Stimulated activated CD8-positive, alpha-beta memory T cell treated with anti-CD3 and anti-CD28 coated beads, Interleukin-7, amount 100 ng/mL, for 1 hour (primary cell): ENCODE results near the gene CACNB4.
"Not testable (repeated sequence)": the region's sequence is repeated elsewhere in the genome, so short reads cannot be mapped to it uniquely, and the experiment has no call there.

ENCODE experiments used
- DNase-seq, 2 donors: peaks; one replicate each; pipeline ENCODE4 v3.0.0-alpha.2; 2020; ENCODE audit warnings: low read depth in 2 of 2

The CACNB4 gene

GRCh38 chr2:152098496-152099366, at the start of gene CACNB4:
Gene CACNB4 (minus strand): TSS chr2:152099044.
- no peak for DNase-seq

GRCh38 chr2:152134488-152135280, 35.8 kb upstream of the CACNB4 start:
- no peak for DNase-seq

GRCh38 chr2:152132306-152132705, 33.5 kb upstream of the CACNB4 start:
- DNase-seq = no peak

GRCh38 chr2:152127628-152128027, 28.8 kb upstream of the CACNB4 start:
- no peak for DNase-seq

- DNase-seq = no peak
These were observed 27.8 kb upstream of the CACNB4 start for GRCh38 chr2:152126664-152127063.

GRCh38 chr2:152122161-152122560, 23.3 kb upstream of the CACNB4 start:
- DNase-seq = no peak

GRCh38 chr2:152120430-152120829, 21.6 kb upstream of the CACNB4 start:
- DNase-seq = no peak

- no peak for DNase-seq
These were observed 17.1 kb upstream of the CACNB4 start for GRCh38 chr2:152115952-152116351.

GRCh38 chr2:152114366-152114765, 15.5 kb upstream of the CACNB4 start:
- no peak for DNase-seq

GRCh38 chr2:152107140-152107539, 8.3 kb upstream of the CACNB4 start:
- not testable (repeated sequence) for DNase-seq

GRCh38 chr2:152106464-152106863, 7.6 kb upstream of the CACNB4 start:
- no peak for DNase-seq

GRCh38 chr2:152103271-152103670, 4.4 kb upstream of the CACNB4 start:
- no peak for DNase-seq

GRCh38 chr2:152100961-152101360, 2.1 kb upstream of the CACNB4 start:
- no peak for DNase-seq

- no peak for DNase-seq
These were observed 665 bp upstream of the CACNB4 start for GRCh38 chr2:152099367-152100050.

- no peak for DNase-seq
These were observed 896 bp downstream of the CACNB4 start for GRCh38 chr2:152097801-152098495.

GRCh38 chr2:152097290-152097800, 1.5 kb downstream of the CACNB4 start:
- DNase-seq = no peak

GRCh38 chr2:152095146-152095545, 3.7 kb downstream of the CACNB4 start:
- no peak for DNase-seq

GRCh38 chr2:152094014-152094413, 4.8 kb downstream of the CACNB4 start:
- DNase-seq = no peak

GRCh38 chr2:152093464-152093863, 5.4 kb downstream of the CACNB4 start:
- no peak for DNase-seq

GRCh38 chr2:152092095-152092494, 6.7 kb downstream of the CACNB4 start:
- DNase-seq = no peak

GRCh38 chr2:152090726-152091125, 8.1 kb downstream of the CACNB4 start:
- not testable (repeated sequence) for DNase-seq
